Measurements from ENCODE around the gene PITPNB.
A peak's percentile ranks its signal among the peaks of the same experiment; 100 is the strongest.

Gene PITPNB

GRCh38 chr22:27805841-27806240, 113.2 kb downstream of the PITPNB start:
- no peaks in the 10 kb centered on the region for H3F3A ChIP-seq (ENCODE audit: insufficient read depth, low read length)
- no peak overlapping the region for H2AFZ ChIP-seq (ENCODE audit: low read length)
- no peak overlapping the region for H3K4me3 ChIP-seq (ENCODE audit: low read length)
- no peaks in the 10 kb centered on the region for H3K36me3 ChIP-seq (replicated peaks; ENCODE audit: insufficient read depth, low read length)
- no peak for DNase-seq
- no peak overlapping the region for H3K9ac ChIP-seq (ENCODE audit: low read length)
- no peaks in the 10 kb centered on the region for H3K9me3 ChIP-seq (replicated peaks; ENCODE audit: insufficient read depth, low read length)
- H3K27ac ChIP-seq (ENCODE audit: low read length) = no peak overlapping the region
- peaks cover 16% of the 10 kb centered on the region for H3K27me3 ChIP-seq (replicated peaks; ENCODE audit: insufficient read depth, low read length)
- no peak for TF ChIP-seq EZH2phosphoT487 (IDR thresholded peaks at IDR 0.05; ENCODE audit: low read length)
- TF ChIP-seq CTCF (IDR thresholded peaks at IDR 0.05; ENCODE audit: low read length) = no peak
- no peak for TF ChIP-seq EZH2 (optimal IDR thresholded peaks at IDR 0.05; ENCODE audit: low read depth, low read length)
- no peaks in the 10 kb centered on the region for H3K79me2 ChIP-seq (ENCODE audit: low read length)
- no peaks in the 10 kb centered on the region for H3K9me2 ChIP-seq (replicated peaks; ENCODE audit: insufficient read depth, low read length)
- H4K20me1 ChIP-seq (ENCODE audit: insufficient read depth, low read length) = no peaks in the 10 kb centered on the region
- no peak overlapping the region for H3K4me2 ChIP-seq (ENCODE audit: low read depth, low read length)
- no peaks in the 10 kb centered on the region for H3K4me1 ChIP-seq (ENCODE audit: low read length)

DNA sequence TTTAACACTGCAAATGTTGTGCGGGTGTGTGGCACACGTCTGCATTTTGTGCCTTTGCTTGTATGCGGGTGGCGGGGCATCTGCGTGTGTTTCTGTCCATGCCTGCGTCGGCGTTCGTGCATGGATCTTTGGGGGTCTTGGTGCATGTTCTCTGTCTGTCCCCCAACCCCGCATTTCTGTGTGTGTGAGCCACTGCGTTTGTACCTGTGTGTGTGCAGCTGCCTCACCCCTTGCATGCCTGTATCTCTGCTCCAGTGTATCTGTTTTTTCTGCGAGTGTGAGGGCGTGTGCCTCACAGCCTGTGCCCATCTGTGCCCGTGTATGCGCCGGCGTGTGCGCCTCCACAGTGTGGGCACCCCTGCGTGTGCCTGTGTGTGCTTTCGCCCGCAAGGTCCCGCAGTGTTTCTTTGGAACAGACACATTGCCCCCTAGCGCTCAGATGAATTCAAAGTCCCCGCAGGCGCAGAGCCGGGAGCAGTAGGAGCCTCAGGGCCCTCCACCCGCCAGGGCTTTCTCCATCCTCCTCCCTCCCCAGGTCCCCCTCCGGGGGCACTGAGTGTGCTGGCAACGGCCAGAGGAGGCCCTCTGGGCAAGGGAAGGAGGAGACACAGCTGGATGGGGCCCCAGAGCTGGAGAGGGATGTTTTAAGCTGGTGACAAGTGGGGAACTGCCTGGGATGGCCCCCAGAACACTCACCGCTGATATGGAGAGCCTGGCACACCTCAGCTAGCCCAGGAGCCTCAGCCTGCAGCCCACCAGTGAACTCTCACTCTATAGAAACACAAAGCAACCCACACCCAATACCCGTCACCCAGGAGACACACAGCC, 114.4 kb downstream of the PITPNB start:
- Histone ChIP-seq H3K9me3 (replicated peaks; ENCODE audit: insufficient read depth, low read length) (no peaks in the 10 kb centered on the region), H3K27me3 (replicated peaks; ENCODE audit: insufficient read depth, low read length) (peaks cover 16% of the 10 kb centered on the region), H3K4me2 (ENCODE audit: low read depth, low read length) (no peak overlapping the region), H3K36me3 (replicated peaks; ENCODE audit: insufficient read depth, low read length) (no peaks in the 10 kb centered on the region), H3K4me3 (ENCODE audit: low read length) (no peak overlapping the region), H3F3A (ENCODE audit: insufficient read depth, low read length) (no peaks in the 10 kb centered on the region), H3K27ac (ENCODE audit: low read length) (no peak overlapping the region), H3K9ac (ENCODE audit: low read length) (no peak overlapping the region), H3K79me2 (ENCODE audit: low read length) (no peaks in the 10 kb centered on the region), H2AFZ (ENCODE audit: low read length) (no peak overlapping the region), H3K9me2 (replicated peaks; ENCODE audit: insufficient read depth, low read length) (no peaks in the 10 kb centered on the region), H3K4me1 (ENCODE audit: low read length) (no peaks in the 10 kb centered on the region), H4K20me1 (ENCODE audit: insufficient read depth, low read length) (no peaks in the 10 kb centered on the region)
- peak; percentile 28 for DNase-seq
- TF ChIP-seq CTCF (IDR thresholded peaks at IDR 0.05; ENCODE audit: low read length) = peak; percentile 47
- no peak for TF ChIP-seq EZH2phosphoT487 (IDR thresholded peaks at IDR 0.05; ENCODE audit: low read length)
- TF ChIP-seq EZH2 (optimal IDR thresholded peaks at IDR 0.05; ENCODE audit: low read depth, low read length) = no peak

DNA sequence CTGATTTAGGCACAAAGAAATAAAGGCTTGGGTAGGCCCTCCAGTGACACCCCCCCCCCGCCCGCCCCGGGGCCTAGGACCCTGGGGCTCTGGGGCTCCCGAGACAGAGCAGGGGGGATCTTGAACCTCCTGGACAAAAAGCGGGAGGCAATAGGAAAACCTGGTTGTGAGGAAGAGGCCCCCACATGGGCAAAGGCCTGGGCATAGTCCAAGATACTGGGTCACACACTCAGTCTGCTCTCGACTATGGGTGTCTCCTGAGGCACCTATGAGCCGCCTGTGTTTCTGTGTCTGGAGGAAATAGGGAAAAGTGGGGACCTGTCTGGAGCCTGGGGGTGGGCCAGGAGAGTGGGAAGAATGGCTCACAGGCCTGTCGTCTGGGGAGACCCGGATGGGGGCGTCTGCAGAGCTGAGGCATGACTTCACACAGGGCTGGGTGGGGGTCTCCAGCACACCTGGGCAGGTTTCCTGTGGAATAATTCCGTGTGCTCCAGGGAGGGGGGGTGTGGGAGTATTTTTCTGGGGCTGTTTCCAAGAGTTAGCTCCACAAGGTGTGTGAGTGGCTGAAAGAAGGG, 115.1 kb downstream of the PITPNB start:
- Histone ChIP-seq H3K9me2 (replicated peaks; ENCODE audit: insufficient read depth, low read length) (no peaks in the 10 kb centered on the region), H3K9ac (ENCODE audit: low read length) (no peak overlapping the region), H3K9me3 (replicated peaks; ENCODE audit: insufficient read depth, low read length) (no peaks in the 10 kb centered on the region), H3K79me2 (ENCODE audit: low read length) (no peaks in the 10 kb centered on the region), H3K36me3 (replicated peaks; ENCODE audit: insufficient read depth, low read length) (no peaks in the 10 kb centered on the region), H3K4me1 (ENCODE audit: low read length) (no peaks in the 10 kb centered on the region), H3F3A (ENCODE audit: insufficient read depth, low read length) (no peaks in the 10 kb centered on the region), H3K27ac (ENCODE audit: low read length) (no peak overlapping the region), H3K4me2 (ENCODE audit: low read depth, low read length) (no peak overlapping the region), H3K4me3 (ENCODE audit: low read length) (no peak overlapping the region), H3K27me3 (replicated peaks; ENCODE audit: insufficient read depth, low read length) (peaks cover 16% of the 10 kb centered on the region), H2AFZ (ENCODE audit: low read length) (no peak overlapping the region), H4K20me1 (ENCODE audit: insufficient read depth, low read length) (no peaks in the 10 kb centered on the region)
- no peak for TF ChIP-seq EZH2phosphoT487 (IDR thresholded peaks at IDR 0.05; ENCODE audit: low read length)
- DNase-seq = no peak

All from MM.1S (cell line).